ENCODE measurements around the gene RPS6KB2. TPM values are rescaled to one million over a fixed set of nuclear protein-coding genes. Genes with fewer than 3 reads are reported as not detected.

RPS6KB2 gene
- total and polyA plus RNA-seq, 4 donors, result 26.3 to 69.5 (median 56.2) TPM

DNA sequence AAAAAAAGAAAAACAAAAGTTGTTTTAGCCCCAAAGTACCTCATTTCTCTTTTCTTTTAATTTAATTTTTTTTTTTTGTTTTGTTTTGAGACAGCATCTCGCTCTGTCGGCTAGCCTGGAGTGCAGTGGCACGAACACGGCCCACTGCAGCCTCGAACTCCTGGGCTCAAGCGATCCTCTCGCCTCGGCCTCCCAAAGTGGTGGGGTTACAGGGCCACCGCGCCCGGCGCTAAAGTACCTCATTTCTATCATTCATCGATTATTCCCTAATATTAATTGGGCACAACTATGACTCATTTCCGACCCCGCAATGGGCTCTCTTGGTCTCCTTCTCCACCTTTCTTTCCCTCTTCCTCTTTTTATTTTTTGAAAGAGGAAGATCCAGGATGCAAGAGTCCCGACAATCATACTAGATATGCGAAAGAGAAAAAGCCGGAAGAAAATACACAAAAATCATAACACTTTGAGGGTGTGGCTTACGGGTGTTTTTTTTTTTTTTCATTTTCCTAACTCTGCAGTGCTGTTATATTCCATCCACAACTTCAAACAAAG lies 54.1 kb downstream of the RPS6KB2 start:
- Histone ChIP-seq H3K4me3 (peak overlapping the region; percentile 27), H3K4me1 (ENCODE audit: control insufficient read depth in 5 of 5, insufficient read depth in 5 of 5, low read length in 5 of 5) (peaks cover 0 to 12% (median 7%) of the 10 kb centered on the region in 5 donors), H3K9me3 (ENCODE audit: control insufficient read depth in 4 of 4, insufficient read depth in 3 of 4, low read length in 3 of 4) (no peaks in the 10 kb centered on the region), H3K27me3 (ENCODE audit: control insufficient read depth in 3 of 3, insufficient read depth in 3 of 3, low read length in 2 of 3) (no peaks in the 10 kb centered on the region), H3K27ac (ENCODE audit: low read depth in 1 of 2, low read length in 1 of 2) (peak overlapping the region; percentile 79 to 80), H3K36me3 (ENCODE audit: control insufficient read depth in 4 of 4, insufficient read depth in 4 of 4, low read length in 4 of 4) (peaks cover 0 to 10% (median 5%) of the 10 kb centered on the region in 4 donors), H3K9ac (ENCODE audit: insufficient read depth in 1 of 2, low read length in 2 of 2) (peak overlapping the region; percentile 26 to 50)
- no peak for ATAC-seq (ENCODE audit: insufficient read depth, low FRiP score)
- TF ChIP-seq, protein P1, sequence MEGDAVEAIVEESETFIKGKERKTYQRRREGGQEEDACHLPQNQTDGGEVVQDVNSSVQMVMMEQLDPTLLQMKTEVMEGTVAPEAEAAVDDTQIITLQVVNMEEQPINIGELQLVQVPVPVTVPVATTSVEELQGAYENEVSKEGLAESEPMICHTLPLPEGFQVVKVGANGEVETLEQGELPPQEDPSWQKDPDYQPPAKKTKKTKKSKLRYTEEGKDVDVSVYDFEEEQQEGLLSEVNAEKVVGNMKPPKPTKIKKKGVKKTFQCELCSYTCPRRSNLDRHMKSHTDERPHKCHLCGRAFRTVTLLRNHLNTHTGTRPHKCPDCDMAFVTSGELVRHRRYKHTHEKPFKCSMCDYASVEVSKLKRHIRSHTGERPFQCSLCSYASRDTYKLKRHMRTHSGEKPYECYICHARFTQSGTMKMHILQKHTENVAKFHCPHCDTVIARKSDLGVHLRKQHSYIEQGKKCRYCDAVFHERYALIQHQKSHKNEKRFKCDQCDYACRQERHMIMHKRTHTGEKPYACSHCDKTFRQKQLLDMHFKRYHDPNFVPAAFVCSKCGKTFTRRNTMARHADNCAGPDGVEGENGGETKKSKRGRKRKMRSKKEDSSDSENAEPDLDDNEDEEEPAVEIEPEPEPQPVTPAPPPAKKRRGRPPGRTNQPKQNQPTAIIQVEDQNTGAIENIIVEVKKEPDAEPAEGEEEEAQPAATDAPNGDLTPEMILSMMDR (IDR thresholded peaks at IDR 0.05; ENCODE audit: control extremely low read depth, extremely low read depth), result no peak
- 33 to 36% methylated on average over 19 of the region's 19 CpGs for WGBS, 2 donors
- DNase-seq, result no peak

DNA sequence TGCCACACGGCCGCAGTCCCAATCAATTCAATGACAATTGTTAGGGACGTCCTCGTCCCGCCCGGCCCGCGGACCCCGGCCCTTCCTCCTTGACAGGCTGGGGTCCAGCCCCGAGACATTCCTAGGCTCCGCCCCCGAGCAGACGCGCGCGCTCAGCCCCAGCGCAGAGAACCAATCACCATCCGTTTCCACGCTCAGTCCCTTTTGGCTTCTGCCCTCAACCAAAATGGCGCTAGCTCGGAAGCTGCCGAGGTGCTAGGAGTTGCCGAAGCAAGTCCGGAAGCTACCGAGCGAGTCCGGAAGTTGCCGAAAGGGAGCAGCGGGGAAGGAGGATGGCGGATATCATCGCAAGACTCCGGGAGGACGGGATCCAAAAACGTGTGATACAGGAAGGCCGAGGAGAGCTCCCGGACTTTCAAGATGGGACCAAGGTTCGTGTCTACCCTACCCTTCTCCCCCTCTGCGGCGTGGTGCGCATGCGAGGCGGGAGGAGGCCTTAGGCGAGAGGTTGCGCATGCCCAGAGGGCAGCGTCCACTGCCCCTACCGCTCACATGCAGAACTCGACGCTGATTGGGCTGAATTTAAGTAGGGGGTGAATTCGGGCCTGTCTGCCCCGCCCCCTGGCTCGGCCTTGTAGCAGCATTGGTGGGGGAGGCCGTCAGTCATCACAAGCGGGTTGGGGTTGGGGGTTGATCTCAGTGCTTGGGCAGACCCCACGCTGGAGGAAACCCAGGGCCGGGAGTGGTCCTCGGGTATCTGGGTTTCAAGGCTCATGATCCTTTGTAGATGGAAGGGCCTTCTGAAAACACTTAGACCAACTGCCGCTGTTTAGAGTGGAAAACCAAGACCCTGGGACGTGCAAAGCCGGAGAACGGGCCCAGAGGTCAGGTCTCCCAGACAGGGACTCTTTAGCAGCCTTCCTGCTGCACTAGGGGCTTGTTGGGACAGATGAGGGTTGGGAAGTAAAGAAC lies 54.8 kb downstream of the RPS6KB2 start, which contains the start of gene AIP:
AIP (plus strand) TSS at position 200 of the 972 bp plus-strand sequence; CDS start at position 333, 133 bp downstream.
- TF ChIP-seq, protein P1 (IDR thresholded peaks at IDR 0.05; ENCODE audit: control extremely low read depth, extremely low read depth), result no peak
- H3K27ac ChIP-seq (ENCODE audit: low read depth in 1 of 2, low read length in 1 of 2), result peak within 1 kb of the TSS; percentile 79 to 80
- H3K9ac ChIP-seq (ENCODE audit: insufficient read depth in 1 of 2, low read length in 2 of 2), result peak within 1 kb of the TSS; percentile 26 to 92
- H3K4me3 ChIP-seq, result peak within 1 kb of the TSS; percentile 48
- DNase-seq (peak; percentile 98 to 99 (median 99)), ATAC-seq (ENCODE audit: insufficient read depth, low FRiP score) (peak; percentile 98)
- H3K36me3 ChIP-seq (ENCODE audit: control insufficient read depth in 4 of 4, insufficient read depth in 4 of 4, low read length in 4 of 4), result peaks cover 0 to 14% (median 12%) of the 10 kb centered on the region in 4 donors
- 10 to 12% methylated on average over 52 to 60 of the region's 60 CpGs for WGBS, 2 donors
- no peaks in the 10 kb centered on the region for H3K9me3 ChIP-seq (ENCODE audit: control insufficient read depth in 4 of 4, insufficient read depth in 3 of 4, low read length in 3 of 4)
- peaks cover 0 to 12% (median 7%) of the 10 kb centered on the region in 5 donors for H3K4me1 ChIP-seq (ENCODE audit: control insufficient read depth in 5 of 5, insufficient read depth in 5 of 5, low read length in 5 of 5)
- H3K27me3 ChIP-seq (ENCODE audit: control insufficient read depth in 3 of 3, insufficient read depth in 3 of 3, low read length in 2 of 3), result no peaks in the 10 kb centered on the region

DNA sequence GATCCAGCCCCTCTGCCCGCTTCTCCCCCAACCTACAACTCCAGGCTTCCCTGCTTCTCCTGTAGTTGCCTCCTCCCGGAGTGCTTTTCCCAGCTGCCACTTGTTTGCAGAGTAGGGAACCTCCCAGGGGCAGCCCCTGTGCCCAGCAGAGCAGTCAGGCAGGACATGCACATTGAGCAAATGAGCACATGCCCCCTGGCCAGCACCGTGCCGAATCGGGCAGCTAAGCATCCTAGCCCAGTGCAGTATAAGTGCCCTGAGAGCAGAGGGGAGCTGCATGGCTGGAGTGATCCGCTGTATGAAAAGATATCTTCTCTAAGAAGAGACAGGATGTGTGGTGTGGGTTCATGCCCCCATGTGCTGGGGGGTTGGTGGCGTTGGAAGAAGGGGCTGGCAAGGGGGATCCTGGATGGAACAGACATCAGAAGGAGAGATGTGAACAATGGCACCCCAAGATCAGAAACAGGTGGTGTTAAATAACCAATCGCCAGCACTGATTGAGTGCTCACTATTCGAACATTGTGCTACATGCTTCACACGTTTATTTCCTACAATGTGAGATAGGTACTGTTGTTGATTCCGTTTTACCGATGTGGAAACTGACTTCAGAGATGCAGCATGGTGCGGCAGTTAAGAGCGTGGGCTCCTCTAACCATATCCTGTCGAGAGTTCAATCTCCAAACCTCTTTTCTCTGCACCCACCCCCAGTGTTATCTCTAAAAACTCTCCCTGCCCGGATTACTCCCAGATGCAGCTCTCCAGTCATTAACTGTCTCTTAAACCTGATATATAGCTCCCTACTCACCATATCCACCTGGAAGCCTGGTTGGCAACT lies 55.8 kb downstream of the RPS6KB2 start:
- 84 to 88% methylated on average over 16 of the region's 16 CpGs for WGBS, 2 donors
- Histone ChIP-seq H3K9me3 (ENCODE audit: control insufficient read depth in 4 of 4, insufficient read depth in 3 of 4, low read length in 3 of 4) (no peaks in the 10 kb centered on the region), H3K4me1 (ENCODE audit: control insufficient read depth in 5 of 5, insufficient read depth in 5 of 5, low read length in 5 of 5) (peaks cover 0 to 12% (median 7%) of the 10 kb centered on the region in 5 donors), H3K27ac (ENCODE audit: low read depth in 1 of 2, low read length in 1 of 2) (peak overlapping the region in 1 of 2 donors; percentile 80), H3K9ac (ENCODE audit: insufficient read depth in 1 of 2, low read length in 2 of 2) (peak overlapping the region in 1 of 2 donors; percentile 35), H3K4me3 (no peak overlapping the region), H3K27me3 (ENCODE audit: control insufficient read depth in 3 of 3, insufficient read depth in 3 of 3, low read length in 2 of 3) (no peaks in the 10 kb centered on the region), H3K36me3 (ENCODE audit: control insufficient read depth in 4 of 4, insufficient read depth in 4 of 4, low read length in 4 of 4) (peaks cover 0 to 15% (median 13%) of the 10 kb centered on the region in 4 donors)
- TF ChIP-seq, protein P1 (IDR thresholded peaks at IDR 0.05; ENCODE audit: control extremely low read depth, extremely low read depth), result no peak
- DNase-seq, result no peak
- ATAC-seq (ENCODE audit: insufficient read depth, low FRiP score), result no peak

Measured in lung (tissue), 12 donors.